Adrenal gland (tissue), 5 donors: Measurements from ENCODE around the gene PPTC7.

Experiments
- CTCF ChIP-seq, 6 experiments: fragments of 450-650 bp in 4 of 6; fragments of 200-600 bp in 2 of 6; sonication (generic) in 1 of 6; IDR thresholded peaks; 1 replicate in 5 of 6; 2 replicates in 1 of 6; pipeline versions ENCODE4 v1.5.1 to v1.8.0; 2016 to 2021; ENCODE audit warnings: antibody characterized with exemption in 6 of 6, mild to moderate bottlenecking in 2 of 6, moderate library complexity in 1 of 6
- POLR2A ChIP-seq, 2 donors: fragments of 450-650 bp; IDR thresholded peaks; one replicate each; pipeline ENCODE4 v1.6.1; 2017; ENCODE audit warnings: antibody characterized with exemption in 2 of 2, mild to moderate bottlenecking in 2 of 2, moderate library complexity in 1 of 2
- donor health status: DM: no; HTN: no; CAD: no.

- TF ChIP-seq CTCF (IDR thresholded peaks at IDR 0.05) (no peak), POLR2A (IDR thresholded peaks at IDR 0.05) (no peak)
These were observed 16.2 kb upstream of the PPTC7 start for GRCh38 chr12:110599334-110599733.
